Progenitor cell of endocrine pancreas (in vitro differentiated cells): ENCODE measurements around the gene PFDN2. TPM values are rescaled to one million over a fixed set of nuclear protein-coding genes. Genes with fewer than 3 reads are reported as not detected.

Source experiments
- DNase-seq: peaks from one replicate; pipeline ENCODE4 v3.0.0; 2021; ENCODE audit warnings: low spot score; ENCODE audit not compliant: unreplicated experiment
- H3K27ac Mint-ChIP-seq: 2 replicates; pipeline ENCODE4 v1.8.0; 2021; ENCODE audit warnings: mild to moderate bottlenecking, moderate library complexity, mixed read lengths
- H3K27me3 Mint-ChIP-seq: 2 replicates; pipeline ENCODE4 v1.8.0; 2021; ENCODE audit warnings: mixed read lengths
- H3K36me3 Mint-ChIP-seq: 2 replicates; pipeline ENCODE4 v1.8.0; 2022; ENCODE audit warnings: mixed read lengths; ENCODE audit not compliant: insufficient read depth
- H3K4me1 Mint-ChIP-seq: 2 replicates; pipeline ENCODE4 v1.8.0; 2021; ENCODE audit warnings: low read depth, mixed read lengths
- H3K4me3 Mint-ChIP-seq: 2 replicates; pipeline ENCODE4 v1.8.0; 2021; ENCODE audit warnings: low read depth, mild to moderate bottlenecking, moderate library complexity, mixed read lengths
- H3K9me3 Mint-ChIP-seq: 2 replicates; pipeline ENCODE4 v1.8.0; 2021; ENCODE audit warnings: low read depth, mixed read lengths
- total RNA-seq: library from RNA; stranded (reverse); gene quantifications from 2 replicates; pipeline ENCODE4 v1.2.1, GENCODE V29; 2021
- TF ChIP-seq, protein P1 (sequence below): fragments of 200-600 bp; sonication (generic); IDR thresholded peaks from one replicate; pipeline ENCODE4 v1.5.0; 2021; ENCODE audit warnings: antibody characterized with exemption, mild to moderate bottlenecking; ENCODE audit not compliant: unreplicated experiment

Gene PFDN2
- total RNA-seq, 1 donor from 2014 or later, result 54.8 TPM

- Mint-ChIP-seq H3K27ac (peak overlapping the region; percentile 98), H3K9me3 (no peaks in the 10 kb centered on the region)
Measured at GRCh38 chr1:161083748-161084596, 33.9 kb downstream of the PFDN2 start.

DNA sequence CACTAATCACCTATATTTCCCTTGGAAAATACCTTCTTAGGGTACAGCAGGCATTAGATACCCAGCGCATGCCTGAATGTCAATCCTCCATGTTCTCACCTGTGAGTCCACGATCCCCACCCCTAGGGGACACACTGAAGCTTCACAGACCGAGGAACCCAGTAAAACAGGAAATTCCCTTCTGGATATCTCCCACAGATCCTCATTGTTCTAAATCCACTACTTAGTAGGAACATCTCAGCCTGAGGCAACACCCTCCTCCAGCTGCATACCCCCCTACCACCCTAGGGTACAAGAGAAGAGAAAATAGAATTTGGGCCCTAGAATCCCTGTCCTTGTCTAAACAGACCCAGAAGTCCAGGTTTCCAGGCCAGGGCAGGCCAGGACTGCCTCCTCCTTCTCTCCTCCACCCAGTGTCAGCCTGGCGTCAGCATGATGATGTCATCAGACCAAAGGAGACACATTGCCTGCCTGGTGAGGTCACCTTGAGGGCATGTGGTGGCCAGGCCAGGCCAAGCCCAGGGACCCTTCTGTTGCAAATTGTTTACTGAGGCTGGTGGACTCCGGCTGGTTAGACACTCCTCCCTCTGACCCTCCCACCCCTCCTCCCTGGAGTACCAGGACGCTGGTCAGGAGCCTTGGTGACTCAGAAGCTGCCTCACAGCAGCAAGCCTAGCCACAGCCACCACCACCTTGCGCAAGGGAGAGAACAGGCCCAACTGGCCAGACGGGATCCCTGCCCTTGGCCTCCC lies 34.7 kb downstream of the PFDN2 start:
- H3K9me3 Mint-ChIP-seq, result no peaks in the 10 kb centered on the region
- TF ChIP-seq, protein P1, sequence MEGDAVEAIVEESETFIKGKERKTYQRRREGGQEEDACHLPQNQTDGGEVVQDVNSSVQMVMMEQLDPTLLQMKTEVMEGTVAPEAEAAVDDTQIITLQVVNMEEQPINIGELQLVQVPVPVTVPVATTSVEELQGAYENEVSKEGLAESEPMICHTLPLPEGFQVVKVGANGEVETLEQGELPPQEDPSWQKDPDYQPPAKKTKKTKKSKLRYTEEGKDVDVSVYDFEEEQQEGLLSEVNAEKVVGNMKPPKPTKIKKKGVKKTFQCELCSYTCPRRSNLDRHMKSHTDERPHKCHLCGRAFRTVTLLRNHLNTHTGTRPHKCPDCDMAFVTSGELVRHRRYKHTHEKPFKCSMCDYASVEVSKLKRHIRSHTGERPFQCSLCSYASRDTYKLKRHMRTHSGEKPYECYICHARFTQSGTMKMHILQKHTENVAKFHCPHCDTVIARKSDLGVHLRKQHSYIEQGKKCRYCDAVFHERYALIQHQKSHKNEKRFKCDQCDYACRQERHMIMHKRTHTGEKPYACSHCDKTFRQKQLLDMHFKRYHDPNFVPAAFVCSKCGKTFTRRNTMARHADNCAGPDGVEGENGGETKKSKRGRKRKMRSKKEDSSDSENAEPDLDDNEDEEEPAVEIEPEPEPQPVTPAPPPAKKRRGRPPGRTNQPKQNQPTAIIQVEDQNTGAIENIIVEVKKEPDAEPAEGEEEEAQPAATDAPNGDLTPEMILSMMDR, result no peak
- peak; percentile 52 for DNase-seq
- H3K4me1 Mint-ChIP-seq, result peaks cover 31% of the 10 kb centered on the region
- H3K4me3 Mint-ChIP-seq, result no peak overlapping the region
- H3K27ac Mint-ChIP-seq, result peak overlapping the region; percentile 98
- H3K27me3 Mint-ChIP-seq, result no peaks in the 10 kb centered on the region
- H3K36me3 Mint-ChIP-seq, result no peaks in the 10 kb centered on the region

More at GRCh38 chr1:161083748-161084596, 33.9 kb downstream of the PFDN2 start:
- Mint-ChIP-seq H3K4me3 (no peak overlapping the region), H3K4me1 (peaks cover 33% of the 10 kb centered on the region), H3K36me3 (no peaks in the 10 kb centered on the region), H3K27me3 (no peaks in the 10 kb centered on the region)
- no peak for DNase-seq
- TF ChIP-seq, protein P1, result no peak

GRCh38 chr1:161082483-161082882 lies 35.4 kb downstream of the PFDN2 start:
- no peak for DNase-seq
- Mint-ChIP-seq H3K4me3 (no peak overlapping the region), H3K36me3 (no peaks in the 10 kb centered on the region), H3K27ac (peak overlapping the region; percentile 98), H3K9me3 (no peaks in the 10 kb centered on the region), H3K4me1 (peaks cover 31% of the 10 kb centered on the region), H3K27me3 (no peaks in the 10 kb centered on the region)
- TF ChIP-seq, protein P1, result no peak

DNA sequence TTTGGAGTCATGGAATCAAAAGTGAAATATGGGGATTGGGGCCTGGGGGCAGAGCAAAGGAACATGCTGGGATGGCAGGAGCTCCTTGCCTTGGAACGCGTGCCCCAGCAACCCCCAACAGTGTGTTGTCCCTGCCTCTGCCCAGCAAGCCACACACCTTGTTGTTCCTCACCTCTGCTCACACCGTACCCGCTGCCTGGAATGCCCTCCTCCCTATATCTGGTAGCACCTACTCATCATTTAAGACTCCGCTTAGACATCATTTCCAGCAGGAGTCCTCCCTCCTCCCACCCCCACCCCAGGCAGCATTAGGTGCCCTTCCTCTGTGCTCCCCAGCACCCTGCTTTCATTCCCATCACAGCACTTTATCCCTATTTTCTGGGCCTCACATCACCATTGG lies 36.3 kb downstream of the PFDN2 start:
- Mint-ChIP-seq H3K27me3 (no peaks in the 10 kb centered on the region), H3K4me3 (no peak overlapping the region), H3K36me3 (no peaks in the 10 kb centered on the region), H3K4me1 (peaks cover 30% of the 10 kb centered on the region), H3K27ac (peak overlapping the region; percentile 14), H3K9me3 (no peaks in the 10 kb centered on the region)
- no peak for DNase-seq
- TF ChIP-seq, protein P1, result no peak

DNA sequence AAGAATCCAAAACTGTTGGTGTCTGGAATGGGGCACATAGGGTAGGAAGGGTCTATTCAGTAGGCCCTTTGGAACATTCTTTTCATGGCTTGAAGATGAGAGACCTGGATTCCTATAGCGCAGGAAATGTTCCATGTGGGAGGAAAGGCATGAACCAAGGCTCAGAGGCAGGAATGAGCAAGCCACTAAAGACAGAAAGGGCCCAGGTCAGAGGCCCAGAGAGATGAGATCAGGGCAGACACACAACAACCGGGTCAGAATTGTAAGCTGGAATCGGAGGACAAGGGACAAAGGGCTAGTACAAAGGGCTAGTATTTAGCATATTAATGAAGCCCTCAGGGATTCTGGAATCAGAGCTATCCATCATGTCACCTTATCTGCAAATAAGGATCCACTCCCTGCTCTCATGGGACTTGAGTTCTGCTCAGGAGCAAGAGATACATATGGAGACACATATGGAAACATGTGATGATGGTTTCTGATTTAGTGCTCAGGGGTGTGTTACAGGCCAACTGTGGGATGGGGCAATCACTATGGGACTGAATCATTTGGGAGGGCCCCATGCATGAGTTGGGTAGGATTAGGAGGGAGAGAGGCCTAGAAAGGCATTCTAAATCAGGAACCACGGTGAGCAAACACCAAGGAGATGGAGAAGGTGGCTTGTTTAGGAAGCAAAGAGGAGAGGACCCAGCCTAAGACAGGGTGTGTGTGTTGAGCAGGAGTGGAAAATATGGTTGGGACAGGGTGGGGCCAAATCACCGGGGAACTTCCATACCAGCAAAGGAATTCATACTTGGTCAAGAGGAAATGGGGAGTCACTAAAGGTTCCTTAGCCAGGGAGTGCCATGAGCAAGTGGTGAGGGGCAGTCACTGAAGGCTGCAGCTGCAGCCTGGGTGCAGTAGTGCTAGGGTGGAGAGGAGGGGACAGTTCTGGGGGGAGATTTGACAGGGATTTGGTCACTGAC lies 37.1 kb downstream of the PFDN2 start:
- H3K27ac Mint-ChIP-seq, result peak overlapping the region; percentile 46
- H3K4me1 Mint-ChIP-seq, result peaks cover 24% of the 10 kb centered on the region
- no peak overlapping the region for H3K4me3 Mint-ChIP-seq
- H3K27me3 Mint-ChIP-seq, result no peaks in the 10 kb centered on the region
- H3K36me3 Mint-ChIP-seq, result no peaks in the 10 kb centered on the region
- TF ChIP-seq, protein P1, result no peak
- no peak for DNase-seq
- H3K9me3 Mint-ChIP-seq, result no peaks in the 10 kb centered on the region
